SK-N-SH treated with all-trans-retinoic acid at 6 μM for 48 hours (cell line): ENCODE results near the gene ECHS1.
"Not testable (repeated sequence)": the region's sequence is repeated elsewhere in the genome, so short reads cannot be mapped to it uniquely, and the experiment has no call there.

Experiments used
- ATAC-seq: fragments of 200-7000 bp; cut with Tn5 transposase; 3 replicates; pipeline ENCODE4 v1.9.1; 2020; ENCODE audit warnings: mild to moderate bottlenecking, moderate library complexity
- CREB5 ChIP-seq: fragments of 250-450 bp; sonication (Bioruptor Pico); IDR thresholded peaks from 2 replicates; pipeline ENCODE4 v1.5.1; 2020; ENCODE audit warnings: low read depth, mild to moderate bottlenecking, moderate library complexity
- CSDC2 ChIP-seq: fragments of 250-450 bp; sonication (Bioruptor Pico); IDR thresholded peaks from 2 replicates; pipeline ENCODE4 v1.5.0; 2020; ENCODE audit warnings: mild to moderate bottlenecking, moderate library complexity
- GLIS3 ChIP-seq: fragments of 250-450 bp; sonication (Bioruptor Pico); IDR thresholded peaks from 2 replicates; pipeline ENCODE4 v1.5.0; 2020; ENCODE audit warnings: mild to moderate bottlenecking, moderate library complexity
- ISL1 ChIP-seq: fragments of 250-450 bp; sonication (Bioruptor Pico); IDR thresholded peaks from 2 replicates; pipeline ENCODE4 v2.1.2; 2022; ENCODE audit warnings: mild to moderate bottlenecking, moderate library complexity
- PATZ1 ChIP-seq: fragments of 250-450 bp; sonication (Bioruptor Pico); IDR thresholded peaks from 2 replicates; pipeline ENCODE4 v1.8.0; 2020; ENCODE audit warnings: mild to moderate bottlenecking, moderate library complexity, borderline replicate concordance
- POU6F1 ChIP-seq: fragments of 250-450 bp; sonication (Bioruptor Pico); IDR thresholded peaks from 2 replicates; pipeline ENCODE4 v1.8.0; 2021; ENCODE audit warnings: low read depth, mild to moderate bottlenecking, moderate library complexity, borderline replicate concordance
- RARB ChIP-seq: fragments of 250-450 bp; sonication (Bioruptor Pico); IDR thresholded peaks from 2 replicates; pipeline ENCODE4 v1.8.0; 2021; ENCODE audit warnings: mild to moderate bottlenecking, moderate library complexity
- TCF4 ChIP-seq: fragments of 250-450 bp; sonication (Bioruptor Pico); IDR thresholded peaks from 2 replicates; pipeline ENCODE4 v1.8.0; 2021; ENCODE audit warnings: mild to moderate bottlenecking, moderate library complexity, borderline replicate concordance
- ZFP3 ChIP-seq: fragments of 250-450 bp; sonication (Bioruptor Pico); IDR thresholded peaks from 2 replicates; pipeline ENCODE4 v1.5.0; 2020; ENCODE audit warnings: mild to moderate bottlenecking, moderate library complexity
- ZFP30 ChIP-seq: fragments of 450-650 bp; formaldehyde crosslinking; IDR thresholded peaks from 2 replicates; pipeline ENCODE4 v1.5.0; 2022; ENCODE audit warnings: mild to moderate bottlenecking, moderate library complexity
- ZNF565 ChIP-seq: fragments of 450-650 bp; formaldehyde crosslinking; conservative IDR thresholded peaks from 2 replicates; pipeline ENCODE4 v1.5.0; 2020; ENCODE audit warnings: low read depth, mild to moderate bottlenecking, moderate library complexity
- ZNF70 ChIP-seq: fragments of 450-650 bp; formaldehyde crosslinking; IDR thresholded peaks from 2 replicates; pipeline ENCODE4 v1.5.0; 2020; ENCODE audit warnings: mild to moderate bottlenecking, moderate library complexity
- ZNF8 ChIP-seq: fragments of 450-650 bp; formaldehyde crosslinking; IDR thresholded peaks from 2 replicates; pipeline ENCODE4 v1.5.0; 2020; ENCODE audit warnings: mild to moderate bottlenecking, moderate library complexity
- TF ChIP-seq, protein P1 (sequence below): fragments of 250-450 bp; sonication (Bioruptor Pico); IDR thresholded peaks from 2 replicates; pipeline ENCODE4 v1.5.1; 2021; ENCODE audit warnings: mild to moderate bottlenecking, moderate library complexity

ECHS1 gene

DNA sequence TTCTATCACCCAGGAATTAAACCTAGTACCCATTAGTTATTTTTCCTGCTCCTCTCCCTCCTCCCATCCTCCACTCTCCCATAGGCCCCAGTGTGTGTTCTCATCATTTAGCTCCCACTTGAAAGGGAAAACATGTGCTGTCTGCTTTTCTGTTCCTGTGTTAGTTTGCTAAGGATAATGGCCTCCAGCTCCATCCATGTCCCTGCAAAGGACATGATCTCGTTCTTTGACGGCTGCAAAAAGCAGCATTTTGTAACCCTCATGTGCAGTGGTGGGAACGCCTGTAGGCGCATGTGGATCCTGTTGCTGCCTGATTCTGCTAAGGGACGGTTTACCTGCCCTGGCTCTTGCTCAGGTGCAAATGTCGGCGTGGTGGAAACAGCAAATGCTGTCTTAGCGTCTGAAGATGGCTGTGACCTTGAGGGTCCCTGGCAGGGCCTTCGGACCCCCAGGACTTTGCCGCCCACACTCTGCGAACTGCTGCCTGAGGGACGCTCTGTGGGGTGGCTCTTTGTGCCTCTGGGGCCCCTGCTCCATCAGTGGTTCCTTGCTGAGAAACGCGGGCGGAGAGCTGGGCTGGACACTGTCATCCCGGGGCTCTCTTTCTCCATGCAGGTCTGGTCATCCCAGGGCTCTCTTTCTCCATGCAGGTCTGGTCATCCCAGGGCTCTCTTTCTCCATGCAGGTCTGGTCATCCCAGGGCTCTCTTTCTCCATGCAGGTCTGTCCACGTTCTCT is 15.2 kb upstream of the ECHS1 start (continued):
- TF ChIP-seq POU6F1, result no peak

GRCh38 chr10:133386951-133387350 is 13.8 kb upstream of the ECHS1 start:
- not testable (repeated sequence) for ATAC-seq

DNA sequence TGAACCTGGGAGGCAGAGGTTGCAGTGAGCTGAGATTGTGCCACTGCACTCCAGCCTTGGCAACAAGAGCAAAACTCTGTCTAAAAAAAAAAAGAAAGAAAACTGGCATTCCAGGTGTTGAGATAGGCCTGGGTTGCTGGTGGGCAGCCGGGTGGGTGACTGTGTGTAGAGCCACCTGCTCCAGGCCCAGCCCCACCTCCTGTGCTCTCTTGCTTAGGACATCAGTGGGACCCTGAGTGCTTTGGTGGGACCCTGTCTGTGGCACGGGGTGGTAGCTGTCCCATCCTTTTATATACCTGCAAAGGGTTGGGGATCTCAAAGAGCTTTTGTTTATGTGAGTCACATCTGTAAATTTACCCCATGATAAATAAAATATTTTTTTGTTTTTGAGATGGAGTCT is 12.1 kb upstream of the ECHS1 start:
- no peak for TF ChIP-seq RARB (CRISPR knock-in tag)
- no peak for TF ChIP-seq ZFP3 (CRISPR knock-in tag)
- TF ChIP-seq ISL1, result no peak
- no peak for TF ChIP-seq PATZ1 (CRISPR knock-in tag)
- TF ChIP-seq TCF4 (CRISPR knock-in tag), result no peak
- TF ChIP-seq ZNF8 (CRISPR knock-in tag), result no peak
- no peak for TF ChIP-seq CREB5 (CRISPR knock-in tag)
- TF ChIP-seq ZFP30 (CRISPR knock-in tag), result no peak
- TF ChIP-seq ZNF70 (CRISPR knock-in tag), result no peak
- no peak for TF ChIP-seq ZNF565 (CRISPR knock-in tag)
- no peak for TF ChIP-seq POU6F1

DNA sequence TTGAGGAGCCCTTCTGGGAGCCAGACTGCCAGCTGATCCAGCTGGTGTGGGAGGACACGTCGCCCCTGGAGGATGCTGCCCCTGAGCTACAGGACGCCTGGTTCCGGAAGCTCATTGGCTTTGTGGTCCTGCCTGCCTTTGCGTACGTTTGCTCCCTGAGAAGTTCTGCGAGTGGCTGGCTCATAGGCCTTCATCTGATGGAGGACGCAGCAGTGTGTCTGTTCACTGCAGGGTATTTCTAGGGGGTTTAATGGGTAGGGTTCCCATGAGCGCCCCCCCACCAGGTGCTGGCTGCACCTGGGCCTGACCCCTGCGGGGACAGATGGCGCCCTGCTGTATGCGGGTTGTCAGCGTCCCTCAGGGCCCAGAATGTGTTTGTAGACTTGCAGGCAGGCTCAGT is 10.9 kb upstream of the ECHS1 start:
- TF ChIP-seq ZFP3 (CRISPR knock-in tag) (no peak), RARB (CRISPR knock-in tag) (no peak), CREB5 (CRISPR knock-in tag) (no peak), ZNF70 (CRISPR knock-in tag) (no peak), POU6F1 (no peak), GLIS3 (CRISPR knock-in tag) (no peak), CSDC2 (CRISPR knock-in tag) (no peak), ZFP30 (CRISPR knock-in tag) (no peak), ISL1 (no peak)
- TF ChIP-seq, protein P1, sequence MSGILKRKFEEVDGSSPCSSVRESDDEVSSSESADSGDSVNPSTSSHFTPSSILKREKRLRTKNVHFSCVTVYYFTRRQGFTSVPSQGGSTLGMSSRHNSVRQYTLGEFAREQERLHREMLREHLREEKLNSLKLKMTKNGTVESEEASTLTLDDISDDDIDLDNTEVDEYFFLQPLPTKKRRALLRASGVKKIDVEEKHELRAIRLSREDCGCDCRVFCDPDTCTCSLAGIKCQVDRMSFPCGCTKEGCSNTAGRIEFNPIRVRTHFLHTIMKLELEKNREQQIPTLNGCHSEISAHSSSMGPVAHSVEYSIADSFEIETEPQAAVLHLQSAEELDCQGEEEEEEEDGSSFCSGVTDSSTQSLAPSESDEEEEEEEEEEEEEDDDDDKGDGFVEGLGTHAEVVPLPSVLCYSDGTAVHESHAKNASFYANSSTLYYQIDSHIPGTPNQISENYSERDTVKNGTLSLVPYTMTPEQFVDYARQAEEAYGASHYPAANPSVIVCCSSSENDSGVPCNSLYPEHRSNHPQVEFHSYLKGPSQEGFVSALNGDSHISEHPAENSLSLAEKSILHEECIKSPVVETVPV (CRISPR knock-in tag), result no peak
- TF ChIP-seq, all 23 proteins: peak for 0
- no peak for ATAC-seq

More for the DNA sequence above, 12.1 kb upstream of the ECHS1 start:
- ATAC-seq, result no peak
